Fibroblast of lung (primary cell): ENCODE data around the gene PGAM2. TPM values are rescaled to one million over a fixed set of nuclear protein-coding genes. Genes with fewer than 3 reads are reported as not detected.
"Not testable (repeated sequence)": the region's sequence is repeated elsewhere in the genome, so short reads cannot be mapped to it uniquely, and the experiment has no call there.

Source experiments
- DNase-seq, 2 donors: peaks; one replicate each; pipeline versions ENCODE4 v3.0.0 to v3.0.0-alpha.2; 2010; ENCODE audit warnings: low read depth in 2 of 2
- H2AFZ ChIP-seq: 2 replicates; pipeline ENCODE4 v1.5.1; 2012; ENCODE audit warnings: low read length, control low read depth, inconsistent platforms
- H3K27ac ChIP-seq: 2 replicates; pipeline ENCODE4 v1.5.1; 2011; ENCODE audit warnings: low read length, control low read depth; ENCODE audit not compliant: insufficient read depth
- H3K27me3 ChIP-seq: 2 replicates; pipeline ENCODE4 v1.5.1; 2011; ENCODE audit warnings: mild to moderate bottlenecking, low read length; ENCODE audit not compliant: control insufficient read depth, insufficient read depth
- H3K36me3 ChIP-seq: 2 replicates; pipeline ENCODE4 v1.5.1; 2011; ENCODE audit warnings: low read length; ENCODE audit not compliant: control insufficient read depth, insufficient read depth
- H3K4me1 ChIP-seq: 2 replicates; pipeline ENCODE4 v1.5.1; 2011; ENCODE audit warnings: low read length; ENCODE audit not compliant: control insufficient read depth, insufficient read depth; ENCODE audit errors: extremely low read depth
- H3K4me2 ChIP-seq: 2 replicates; pipeline ENCODE4 v1.5.1; 2011; ENCODE audit warnings: low read length, control low read depth; ENCODE audit not compliant: insufficient read depth; ENCODE audit errors: extremely low read depth
- H3K4me3 ChIP-seq, 4 experiments: fragments of 200-600 bp in 1 of 4; sonication (generic) in 1 of 4; replicated peaks in 1 of 4; 2 replicates each; pipeline ENCODE4 v1.5.1; 2011 to 2016; ENCODE audit warnings: low read length in 4 of 4, low read depth in 3 of 4, mild to moderate bottlenecking in 3 of 4, control low read depth in 2 of 4, inconsistent platforms in 1 of 4, mixed read lengths in 1 of 4; ENCODE audit not compliant: insufficient read depth in 1 of 4; ENCODE audit errors: control extremely low read depth in 1 of 4
- H3K79me2 ChIP-seq: 2 replicates; pipeline ENCODE4 v1.5.1; 2012; ENCODE audit warnings: mild to moderate bottlenecking, low read length, inconsistent platforms; ENCODE audit not compliant: control insufficient read depth, insufficient read depth
- H3K9ac ChIP-seq: 2 replicates; pipeline ENCODE4 v1.5.1; 2011; ENCODE audit warnings: mild to moderate bottlenecking, low read length, control low read depth; ENCODE audit not compliant: insufficient read depth
- H3K9me3 ChIP-seq: 2 replicates; pipeline ENCODE4 v1.5.1; 2012; ENCODE audit warnings: low read depth, low read length; ENCODE audit not compliant: control insufficient read depth, insufficient read depth
- H4K20me1 ChIP-seq: 2 replicates; pipeline ENCODE4 v1.5.1; 2011; ENCODE audit warnings: low read length; ENCODE audit not compliant: control insufficient read depth, insufficient read depth; ENCODE audit errors: extremely low read depth
- CTCF ChIP-seq, 2 donors: IDR thresholded peaks in 1 of 2; conservative IDR thresholded peaks in 1 of 2; 1 replicate in 1 of 2; 2 replicates in 1 of 2; pipeline ENCODE4 v1.5.1; 2011 to 2012; ENCODE audit warnings: low read length in 2 of 2, control low read depth in 1 of 2, inconsistent platforms in 1 of 2, low read depth in 1 of 2, mild to moderate bottlenecking in 1 of 2
- EZH2 ChIP-seq: IDR thresholded peaks from 2 replicates; pipeline ENCODE4 v1.5.1; 2012; ENCODE audit warnings: low read length, control low read depth, mild to moderate bottlenecking; ENCODE audit errors: missing control alignments
- polyA plus RNA-seq, 2 donors: library from polyadenylated mRNA; depleted of rRNA in 1 of 2; stranded (reverse) in 1 of 2; unstranded in 1 of 2; fragments of >200 nt; gene quantifications; 2 replicates each; pipeline ENCODE4 v1.2.1, GENCODE V29; 2011 to 2012; ENCODE audit warnings: missing spikeins in 1 of 2
- total RNA-seq: library from RNA; depleted of rRNA; stranded (reverse); fragments of >200 nt; gene quantifications from 2 replicates; pipeline ENCODE4 v1.2.1, GENCODE V29; 2014

The PGAM2 gene
- total and polyA plus RNA-seq, 2 donors (not counting 1 experiment from before 2014, with no cell fraction given), result 0.33 TPM; not detected in 1

- Histone ChIP-seq H3K4me2 (peak within 1 kb of the TSS; percentile 100), H3K9me3 (no peaks in the 10 kb centered on the region), H4K20me1 (no peaks in the 10 kb centered on the region), H3K27me3 (no peaks in the 10 kb centered on the region), H3K36me3 (peaks cover 5% of the 10 kb centered on the region), H3K4me3 (peak within 1 kb of the TSS; percentile 74 to 95 (median 88)), H3K27ac (peak within 1 kb of the TSS; percentile 76), H2AFZ (peak within 1 kb of the TSS; percentile 69), H3K4me1 (peaks cover 5% of the 10 kb centered on the region), H3K79me2 (peaks cover 42% of the 10 kb centered on the region), H3K9ac (peak within 1 kb of the TSS; percentile 74)
- DNase-seq, result peak; percentile 79 to 84
- TF ChIP-seq CTCF (conservative IDR thresholded peaks at IDR 0.05 in 1 of 2, IDR thresholded peaks at IDR 0.05 in 1 of 2; ENCODE audit: low read depth in 1 of 2, low read length in 2 of 2) (no peak), EZH2 (no peak)
These were observed 20.8 kb downstream of the PGAM2 start, which contains the start of gene DBNL for GRCh38 chr7:44044315-44045225. TSS of gene DBNL (plus strand) at chr7:44044702. CDS start at chr7:44044738, 36 bp downstream.

- peak overlapping the region; percentile 100 for H3K4me2 ChIP-seq
- H3K27me3 ChIP-seq, result no peaks in the 10 kb centered on the region
- no peak for DNase-seq
- peak overlapping the region; percentile 74 for H3K9ac ChIP-seq
- peak overlapping the region; percentile 76 for H3K27ac ChIP-seq
- H4K20me1 ChIP-seq, result no peaks in the 10 kb centered on the region
- no peaks in the 10 kb centered on the region for H3K9me3 ChIP-seq
- H3K36me3 ChIP-seq, result peaks cover 5% of the 10 kb centered on the region
- H2AFZ ChIP-seq, result peak overlapping the region; percentile 69
- TF ChIP-seq CTCF (conservative IDR thresholded peaks at IDR 0.05 in 1 of 2, IDR thresholded peaks at IDR 0.05 in 1 of 2; ENCODE audit: low read depth in 1 of 2, low read length in 2 of 2) (no peak), EZH2 (no peak)
- H3K4me1 ChIP-seq, result peaks cover 5% of the 10 kb centered on the region
- peak overlapping the region; percentile 74 to 95 (median 88) for H3K4me3 ChIP-seq
- H3K79me2 ChIP-seq, result peaks cover 38% of the 10 kb centered on the region
These were observed 21.5 kb downstream of the PGAM2 start for GRCh38 chr7:44043902-44044301.

GRCh38 chr7:44042221-44042620 is 23.1 kb downstream of the PGAM2 start:
- DNase-seq, result no peak
- TF ChIP-seq EZH2 (no peak), CTCF (conservative IDR thresholded peaks at IDR 0.05 in 1 of 2, IDR thresholded peaks at IDR 0.05 in 1 of 2; ENCODE audit: low read depth in 1 of 2, low read length in 2 of 2) (no peak)
- no peak overlapping the region for H3K9ac ChIP-seq

GRCh38 chr7:44040493-44040891 is 24.9 kb downstream of the PGAM2 start:
- H3K4me2 ChIP-seq, result peak overlapping the region; percentile 25
- H3K4me3 ChIP-seq, H4K20me1 ChIP-seq, H3K27ac ChIP-seq, H3K4me1 ChIP-seq, H3K79me2 ChIP-seq, H3K27me3 ChIP-seq, H2AFZ ChIP-seq, DNase-seq, H3K36me3 ChIP-seq, H3K9ac ChIP-seq, H3K9me3 ChIP-seq: not testable (repeated sequence)

More at GRCh38 chr7:44042221-44042620, 23.1 kb downstream of the PGAM2 start:
- Histone ChIP-seq H3K27ac (no peak overlapping the region), H3K4me3 (no peak overlapping the region), H3K27me3 (no peaks in the 10 kb centered on the region), H4K20me1 (no peaks in the 10 kb centered on the region), H2AFZ (no peak overlapping the region), H3K36me3 (peaks cover 5% of the 10 kb centered on the region), H3K79me2 (peaks cover 26% of the 10 kb centered on the region), H3K9me3 (no peaks in the 10 kb centered on the region), H3K4me1 (peaks cover 4% of the 10 kb centered on the region), H3K4me2 (no peak overlapping the region)
